ENCODE data around the gene PNMA1. TPM values are rescaled to one million over a fixed set of nuclear protein-coding genes. Genes with fewer than 3 reads are reported as not detected.

The PNMA1 gene
- polyA plus RNA-seq, 4 donors: 10.8 to 23.5 (median 14.6) TPM

DNA sequence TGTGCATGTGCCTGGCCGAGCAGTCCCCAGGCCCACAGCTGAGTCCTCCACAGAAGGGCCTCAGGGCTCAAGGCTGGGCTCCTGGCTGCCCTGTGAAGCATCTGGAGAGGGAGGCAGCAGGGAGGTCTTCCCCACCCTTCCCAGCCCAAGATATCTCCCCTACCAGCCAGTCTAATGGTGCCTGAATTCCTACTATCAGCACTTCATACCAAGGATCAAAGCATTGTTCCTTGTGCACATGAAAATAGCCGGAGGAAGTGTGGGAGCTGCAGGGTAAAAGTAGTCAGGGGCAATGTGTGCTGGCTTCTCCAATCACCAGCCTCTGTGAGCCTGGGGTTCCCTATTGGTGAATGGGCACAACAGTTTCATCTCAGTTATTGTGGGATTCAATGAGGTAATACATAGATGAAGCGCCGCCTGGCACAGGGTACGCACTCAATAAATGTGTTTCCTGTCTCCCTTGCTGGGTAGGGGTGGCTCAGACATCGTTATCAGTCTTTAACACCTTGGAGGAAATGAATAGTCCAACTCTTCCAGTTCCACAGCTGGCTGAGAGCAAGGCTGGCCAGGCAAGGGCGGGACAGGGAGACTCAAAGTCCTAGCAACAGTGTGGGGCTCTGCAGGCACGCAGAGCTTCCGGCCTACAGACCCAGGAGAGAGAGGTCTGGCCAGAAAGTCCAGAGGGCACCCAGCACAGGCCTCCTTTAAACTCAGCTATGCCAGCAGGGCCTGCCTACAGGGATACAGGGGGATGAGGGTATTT lies 39.1 kb upstream of the PNMA1 start:
- DNase-seq (peak; percentile 94 to 98), FAIRE-seq (no peak)
- Histone ChIP-seq H3K27me3 (ENCODE audit: control insufficient read depth in 3 of 3, insufficient read depth in 3 of 3, low read length in 3 of 3) (no peaks in the 10 kb centered on the region), H3K9me3 (ENCODE audit: control insufficient read depth in 2 of 2, insufficient read depth in 1 of 2, low read depth in 1 of 2, low read length in 1 of 2) (no peaks in the 10 kb centered on the region), H3K4me3 (ENCODE audit: low read depth in 1 of 3, low read length in 3 of 3) (peak overlapping the region in 1 of 3 donors; percentile 16), H3K27ac (ENCODE audit: low read depth in 1 of 3, low read length in 2 of 3) (peak overlapping the region; percentile 91 to 99 (median 97)), H3K36me3 (ENCODE audit: control insufficient read depth in 3 of 3, insufficient read depth in 2 of 3, low read depth in 1 of 3, low read length in 3 of 3) (peaks cover 0 to 59% (median 0%) of the 10 kb centered on the region in 3 donors), H3K4me1 (ENCODE audit: control insufficient read depth in 3 of 3, insufficient read depth in 2 of 3, low read depth in 1 of 3, low read length in 2 of 3) (peaks cover 33 to 88% (median 76%) of the 10 kb centered on the region in 3 donors)
- 3 to 25% (median 19%) methylated on average over 9 of the region's 9 CpGs for WGBS, 3 donors

DNA sequence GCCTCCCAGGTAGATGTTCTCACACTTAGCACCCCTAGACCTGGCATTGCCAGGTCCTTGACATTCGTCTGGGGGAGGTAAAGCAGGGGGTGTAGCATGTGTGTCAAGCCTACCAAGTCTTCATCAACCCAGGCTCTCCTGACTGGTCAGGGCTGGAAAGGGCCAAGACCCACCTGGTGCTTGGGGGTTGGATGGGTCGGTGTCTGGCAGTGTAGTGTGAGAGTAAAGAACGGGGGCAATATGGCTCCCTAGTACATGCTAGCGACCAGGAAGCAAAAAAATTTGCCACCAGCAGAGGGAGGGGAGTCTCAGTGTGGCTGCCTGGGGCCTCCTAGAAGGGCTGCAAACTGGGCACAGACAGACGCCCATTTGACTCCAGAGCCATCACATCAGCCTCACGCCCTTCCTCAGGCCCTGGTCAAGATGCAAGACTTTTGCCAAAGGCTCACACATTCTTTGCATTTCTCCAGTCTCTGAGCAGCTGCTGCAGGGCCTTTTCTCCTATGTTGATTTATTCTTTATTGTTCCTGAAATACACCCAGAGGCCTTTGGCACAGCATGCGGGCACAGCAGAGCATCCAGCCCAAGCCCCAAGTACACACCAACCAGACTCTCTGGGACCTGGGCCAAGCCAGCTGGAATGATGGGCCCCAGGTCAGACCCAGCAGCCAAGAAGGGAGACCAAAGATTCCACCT lies 38.3 kb upstream of the PNMA1 start:
- no peaks in the 10 kb centered on the region for H3K27me3 ChIP-seq (ENCODE audit: control insufficient read depth in 3 of 3, insufficient read depth in 3 of 3, low read length in 3 of 3)
- H3K27ac ChIP-seq (ENCODE audit: low read depth in 1 of 3, low read length in 2 of 3): peak overlapping the region; percentile 91 to 99 (median 97)
- peaks cover 0 to 54% (median 0%) of the 10 kb centered on the region in 3 donors for H3K36me3 ChIP-seq (ENCODE audit: control insufficient read depth in 3 of 3, insufficient read depth in 2 of 3, low read depth in 1 of 3, low read length in 3 of 3)
- no peak for FAIRE-seq
- peak; percentile 56 to 75 for DNase-seq
- no peaks in the 10 kb centered on the region for H3K9me3 ChIP-seq (ENCODE audit: control insufficient read depth in 2 of 2, insufficient read depth in 1 of 2, low read depth in 1 of 2, low read length in 1 of 2)
- WGBS, 3 donors: 32 to 44% (median 34%) methylated on average over 7 of the region's 7 CpGs
- peaks cover 36 to 84% (median 69%) of the 10 kb centered on the region in 3 donors for H3K4me1 ChIP-seq (ENCODE audit: control insufficient read depth in 3 of 3, insufficient read depth in 2 of 3, low read depth in 1 of 3, low read length in 2 of 3)
- H3K4me3 ChIP-seq (ENCODE audit: low read depth in 1 of 3, low read length in 3 of 3): peak overlapping the region in 1 of 3 donors; percentile 0

GRCh38 chr14:73751157-73751691 lies 37.0 kb upstream of the PNMA1 start:
- no peaks in the 10 kb centered on the region for H3K27me3 ChIP-seq (ENCODE audit: control insufficient read depth in 3 of 3, insufficient read depth in 3 of 3, low read length in 3 of 3)
- WGBS, 3 donors: 52 to 62% (median 54%) methylated on average over 7 of the region's 7 CpGs
- DNase-seq (peak in 1 of 2 donors; percentile 12), FAIRE-seq (no peak)
- H3K9me3 ChIP-seq (ENCODE audit: control insufficient read depth in 2 of 2, insufficient read depth in 1 of 2, low read depth in 1 of 2, low read length in 1 of 2): no peaks in the 10 kb centered on the region
- H3K27ac ChIP-seq (ENCODE audit: low read depth in 1 of 3, low read length in 2 of 3): peak overlapping the region; percentile 69 to 99 (median 91)
- H3K4me3 ChIP-seq (ENCODE audit: low read depth in 1 of 3, low read length in 3 of 3): no peak overlapping the region
- peaks cover 36 to 84% (median 74%) of the 10 kb centered on the region in 3 donors for H3K4me1 ChIP-seq (ENCODE audit: control insufficient read depth in 3 of 3, insufficient read depth in 2 of 3, low read depth in 1 of 3, low read length in 2 of 3)
- peaks cover 0 to 57% (median 0%) of the 10 kb centered on the region in 3 donors for H3K36me3 ChIP-seq (ENCODE audit: control insufficient read depth in 3 of 3, insufficient read depth in 2 of 3, low read depth in 1 of 3, low read length in 3 of 3)

DNA sequence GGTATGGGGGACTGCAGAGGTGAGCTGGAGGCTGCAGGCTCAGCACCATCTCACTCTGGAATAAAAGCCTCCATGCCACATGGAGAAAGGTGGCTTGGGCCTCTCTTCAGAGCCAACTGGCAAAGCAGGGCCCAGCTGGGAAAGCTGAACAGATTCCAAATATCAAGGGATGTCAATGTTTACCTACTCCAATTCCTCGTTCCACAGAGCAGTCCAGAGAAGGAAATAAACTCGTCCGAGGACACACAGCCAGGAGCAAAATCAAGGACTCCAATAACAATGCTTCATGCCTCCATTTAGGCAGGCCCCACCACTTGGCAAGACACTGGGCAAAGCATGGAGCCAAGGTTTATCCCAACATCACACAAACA lies 36.3 kb upstream of the PNMA1 start:
- H3K9me3 ChIP-seq (ENCODE audit: control insufficient read depth in 2 of 2, insufficient read depth in 1 of 2, low read depth in 1 of 2, low read length in 1 of 2): no peaks in the 10 kb centered on the region
- peak overlapping the region; percentile 69 to 99 (median 91) for H3K27ac ChIP-seq (ENCODE audit: low read depth in 1 of 3, low read length in 2 of 3)
- H3K4me3 ChIP-seq (ENCODE audit: low read depth in 1 of 3, low read length in 3 of 3): no peak overlapping the region
- peak; percentile 4 to 5 for DNase-seq
- H3K36me3 ChIP-seq (ENCODE audit: control insufficient read depth in 3 of 3, insufficient read depth in 2 of 3, low read depth in 1 of 3, low read length in 3 of 3): peaks cover 0 to 59% (median 0%) of the 10 kb centered on the region in 3 donors
- WGBS, 3 donors: 36 to 42% (median 41%) methylated on average over 3 of the region's 3 CpGs
- H3K27me3 ChIP-seq (ENCODE audit: control insufficient read depth in 3 of 3, insufficient read depth in 3 of 3, low read length in 3 of 3): no peaks in the 10 kb centered on the region
- H3K4me1 ChIP-seq (ENCODE audit: control insufficient read depth in 3 of 3, insufficient read depth in 2 of 3, low read depth in 1 of 3, low read length in 2 of 3): peaks cover 40 to 84% (median 74%) of the 10 kb centered on the region in 3 donors
- no peak for FAIRE-seq

- peaks cover 42 to 84% (median 74%) of the 10 kb centered on the region in 3 donors for H3K4me1 ChIP-seq (ENCODE audit: control insufficient read depth in 3 of 3, insufficient read depth in 2 of 3, low read depth in 1 of 3, low read length in 2 of 3)
- H3K27me3 ChIP-seq (ENCODE audit: control insufficient read depth in 3 of 3, insufficient read depth in 3 of 3, low read length in 3 of 3): no peaks in the 10 kb centered on the region
- peaks cover 0 to 59% (median 0%) of the 10 kb centered on the region in 3 donors for H3K36me3 ChIP-seq (ENCODE audit: control insufficient read depth in 3 of 3, insufficient read depth in 2 of 3, low read depth in 1 of 3, low read length in 3 of 3)
- no peak overlapping the region for H3K4me3 ChIP-seq (ENCODE audit: low read depth in 1 of 3, low read length in 3 of 3)
- DNase-seq (peak in 1 of 2 donors; percentile 2), FAIRE-seq (no peak)
- H3K27ac ChIP-seq (ENCODE audit: low read depth in 1 of 3, low read length in 2 of 3): peak overlapping the region; percentile 22 to 99 (median 46)
- WGBS, 3 donors: 66 to 84% (median 69%) methylated on average over 11 of the region's 11 CpGs
- no peaks in the 10 kb centered on the region for H3K9me3 ChIP-seq (ENCODE audit: control insufficient read depth in 2 of 2, insufficient read depth in 1 of 2, low read depth in 1 of 2, low read length in 1 of 2)
Observed at GRCh38 chr14:73749706-73750530, 35.7 kb upstream of the PNMA1 start.

DNA sequence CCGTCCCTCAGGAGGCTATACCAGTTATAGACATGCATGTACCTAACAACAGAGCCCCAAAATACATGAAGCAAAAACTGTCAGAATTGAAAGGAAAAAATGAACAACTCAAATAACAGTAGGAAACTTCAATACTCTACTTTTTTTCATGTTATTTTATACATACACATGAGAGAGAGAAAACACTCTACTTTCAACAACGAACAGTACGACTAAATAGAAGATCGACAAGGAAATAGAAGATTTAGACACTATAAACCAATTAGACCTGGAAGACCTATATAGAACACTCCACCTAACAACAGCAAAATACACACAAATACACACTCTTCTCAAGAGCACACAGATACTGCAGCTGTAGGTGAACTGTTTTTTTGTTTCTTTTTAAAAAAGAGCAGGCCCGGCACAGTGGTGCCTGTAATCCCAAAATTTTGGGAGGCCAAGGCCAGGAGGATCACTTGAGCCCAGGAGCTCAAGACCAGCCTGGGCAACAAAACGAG lies 34.7 kb upstream of the PNMA1 start:
- Histone ChIP-seq H3K4me1 (ENCODE audit: control insufficient read depth in 3 of 3, insufficient read depth in 2 of 3, low read depth in 1 of 3, low read length in 2 of 3) (peaks cover 45 to 84% (median 69%) of the 10 kb centered on the region in 3 donors), H3K27ac (ENCODE audit: low read depth in 1 of 3, low read length in 2 of 3) (peak overlapping the region in 1 of 3 donors; percentile 29), H3K9me3 (ENCODE audit: control insufficient read depth in 2 of 2, insufficient read depth in 1 of 2, low read depth in 1 of 2, low read length in 1 of 2) (no peaks in the 10 kb centered on the region), H3K4me3 (ENCODE audit: low read depth in 1 of 3, low read length in 3 of 3) (no peak overlapping the region), H3K27me3 (ENCODE audit: control insufficient read depth in 3 of 3, insufficient read depth in 3 of 3, low read length in 3 of 3) (no peaks in the 10 kb centered on the region), H3K36me3 (ENCODE audit: control insufficient read depth in 3 of 3, insufficient read depth in 2 of 3, low read depth in 1 of 3, low read length in 3 of 3) (peaks cover 0 to 59% (median 0%) of the 10 kb centered on the region in 3 donors)
- DNase-seq (peak in 1 of 2 donors; percentile 14), FAIRE-seq (no peak)
- 71 to 86% (median 76%) methylated on average over 6 of the region's 6 CpGs for WGBS, 3 donors

GRCh38 chr14:73747379-73748211 lies 33.4 kb upstream of the PNMA1 start:
- Histone ChIP-seq H3K4me3 (ENCODE audit: low read depth in 1 of 3, low read length in 3 of 3) (no peak overlapping the region), H3K36me3 (ENCODE audit: control insufficient read depth in 3 of 3, insufficient read depth in 2 of 3, low read depth in 1 of 3, low read length in 3 of 3) (peaks cover 0 to 56% (median 0%) of the 10 kb centered on the region in 3 donors), H3K4me1 (ENCODE audit: control insufficient read depth in 3 of 3, insufficient read depth in 2 of 3, low read depth in 1 of 3, low read length in 2 of 3) (peaks cover 51 to 84% (median 69%) of the 10 kb centered on the region in 3 donors), H3K9me3 (ENCODE audit: control insufficient read depth in 2 of 2, insufficient read depth in 1 of 2, low read depth in 1 of 2, low read length in 1 of 2) (no peaks in the 10 kb centered on the region), H3K27ac (ENCODE audit: low read depth in 1 of 3, low read length in 2 of 3) (peak overlapping the region in 2 of 3 donors; percentile 97 to 100), H3K27me3 (ENCODE audit: control insufficient read depth in 3 of 3, insufficient read depth in 3 of 3, low read length in 3 of 3) (no peaks in the 10 kb centered on the region)
- DNase-seq (peak in 1 of 2 donors; percentile 23), FAIRE-seq (no peak)
- 64 to 74% (median 73%) methylated on average over 9 of the region's 9 CpGs for WGBS, 3 donors

Measured in small intestine (tissue), 7 donors.